GM12878 (cell line): ENCODE measurements around the gene PAIP2. TPM values are rescaled to one million over a fixed set of nuclear protein-coding genes. Genes with fewer than 3 reads are reported as not detected.
A peak's percentile ranks its signal among the peaks of the same experiment; 100 is the strongest.

Experiments used
- ATAC-seq: fragments of 200-7000 bp; cut with Tn5 transposase; 3 replicates; pipeline ENCODE4 v1.9.1; 2020; ENCODE audit warnings: mild to moderate bottlenecking, moderate library complexity
- BruUV-seq: library from RNA; stranded (reverse); fragments of 400-500 nt; replicated peaks from 2 replicates; lab custom pipeline; 2021; lab: Mats Ljungman, UMichigan
- CTCF ChIA-PET: fragments of 300-600 bp; sonication (Branson Sonifier 250); formaldehyde crosslinking; extraction: SDS; loops from one replicate; lab custom pipeline; 2021; ENCODE audit warnings: inconsistent platforms; lab: Yijun Ruan, JAX
- POLR2A ChIA-PET: fragments of 350-600 bp; formaldehyde crosslinking; extraction: SDS; loops from one replicate; lab custom pipeline; 2021; ENCODE audit warnings: inconsistent platforms; lab: Charles Lee
- RAD21 ChIA-PET: fragments of 300-600 bp; sonication (Branson Sonifier 250); formaldehyde crosslinking; loops from one replicate; lab custom pipeline; 2023; ENCODE audit warnings: antibody characterized with exemption; ENCODE audit not compliant: unreplicated experiment; lab: Charles Lee
- SMC1A ChIA-PET: fragments of 300-600 bp; sonication (Branson Sonifier 250); formaldehyde crosslinking; loops from one replicate; lab custom pipeline; 2023; ENCODE audit not compliant: unreplicated experiment, uncharacterized antibody; lab: Charles Lee
- DNase-seq: peaks from one replicate; pipeline ENCODE4 v3.0.0-alpha.2; 2011; ENCODE audit warnings: low read depth, low spot score
- FAIRE-seq: peaks from 3 replicates; lab custom pipeline; 2011; peaks lifted over from hg19 to GRCh38; lab: Jason Lieb, UNC
- H2AFZ ChIP-seq: 2 replicates; pipeline ENCODE4 v1.6.0; 2011; ENCODE audit warnings: low read depth, low read length, control low read depth; ENCODE audit not compliant: control insufficient read depth
- H3K27ac ChIP-seq: 2 replicates; pipeline ENCODE4 v1.5.1; 2011; ENCODE audit warnings: control low read depth; ENCODE audit not compliant: control insufficient read depth, insufficient read depth
- H3K27me3 ChIP-seq, 2 experiments: replicated peaks in 1 of 2; 2 replicates each; pipeline versions ENCODE4 v1.6.0 to v1.6.1; 2011; ENCODE audit warnings: low read length in 1 of 2; ENCODE audit not compliant: control insufficient read depth in 2 of 2, insufficient read depth in 2 of 2
- H3K36me3 ChIP-seq, 2 experiments: 2 replicates each; pipeline ENCODE4 v1.5.1; 2011; ENCODE audit warnings: low read length in 1 of 2; ENCODE audit not compliant: control insufficient read depth in 2 of 2, insufficient read depth in 2 of 2
- H3K4me1 ChIP-seq: 2 replicates; pipeline ENCODE4 v1.6.1; 2011; ENCODE audit warnings: mild to moderate bottlenecking, low read length, moderate library complexity, mixed read lengths; ENCODE audit not compliant: control insufficient read depth, insufficient read depth
- H3K4me2 ChIP-seq: 2 replicates; pipeline ENCODE4 v1.6.0; 2011; ENCODE audit warnings: control low read depth; ENCODE audit not compliant: control insufficient read depth, insufficient read depth
- H3K4me3 ChIP-seq: fragments of 200-600 bp; sonication (generic); 2 replicates; pipeline ENCODE4 v1.5.1; 2016
- H3K79me2 ChIP-seq: 2 replicates; pipeline ENCODE4 v1.6.0; 2011; ENCODE audit warnings: low read length; ENCODE audit not compliant: control insufficient read depth, insufficient read depth
- H3K9ac ChIP-seq: 2 replicates; pipeline ENCODE4 v1.8.0; 2011; ENCODE audit warnings: low read length, control low read depth, mixed read lengths; ENCODE audit not compliant: control insufficient read depth, insufficient read depth
- H3K9me3 ChIP-seq: replicated peaks from 3 replicates; pipeline ENCODE4 v1.5.1; 2011; ENCODE audit warnings: mild to moderate bottlenecking, low read length; ENCODE audit not compliant: control insufficient read depth, insufficient read depth
- H4K20me1 ChIP-seq: 2 replicates; pipeline ENCODE4 v1.6.0; 2011; ENCODE audit not compliant: control insufficient read depth, insufficient read depth
- ASH2L ChIP-seq: fragments of 300-600, 200-600 bp; sonication (generic); IDR thresholded peaks from 2 replicates; pipeline ENCODE4 v1.6.1; 2017; ENCODE audit warnings: low read depth, mild to moderate bottlenecking, borderline replicate concordance
- BACH1 ChIP-seq: fragments of 450-650 bp; IDR thresholded peaks from 2 replicates; pipeline ENCODE4 v1.6.1; 2017; ENCODE audit warnings: mild to moderate bottlenecking, borderline replicate concordance
- DPF2 ChIP-seq: fragments of 450-650 bp; IDR thresholded peaks from 2 replicates; pipeline ENCODE4 v1.6.1; 2017; ENCODE audit warnings: mild to moderate bottlenecking
- EZH2 ChIP-seq: IDR thresholded peaks from 2 replicates; pipeline ENCODE4 v1.6.1; 2012; ENCODE audit warnings: low read depth, mild to moderate bottlenecking, control low read depth, inconsistent platforms, low read length, borderline replicate concordance; ENCODE audit not compliant: control insufficient read depth
- IKZF1 ChIP-seq: fragments of 450-650 bp; conservative IDR thresholded peaks from 2 replicates; pipeline ENCODE4 v1.6.1; 2017; ENCODE audit warnings: antibody characterized with exemption, mild to moderate bottlenecking
- RAD21 ChIP-seq: IDR thresholded peaks from 2 replicates; pipeline ENCODE4 v1.6.1; 2011; ENCODE audit warnings: mild to moderate bottlenecking, low read depth, low read length, moderate library complexity; ENCODE audit not compliant: insufficient read depth
- RAD51 ChIP-seq: fragments of 450-650 bp; IDR thresholded peaks from 2 replicates; pipeline ENCODE4 v1.6.1; 2016; ENCODE audit warnings: moderate library complexity, mild to moderate bottlenecking, inconsistent platforms
- RB1 ChIP-seq: fragments of 450-650 bp; formaldehyde crosslinking; IDR thresholded peaks from 2 replicates; pipeline ENCODE4 v1.6.1; 2017; ENCODE audit warnings: mild to moderate bottlenecking, borderline replicate concordance
- ZBED1 ChIP-seq: IDR thresholded peaks from 2 replicates; pipeline ENCODE4 v1.6.1; 2016; ENCODE audit warnings: borderline replicate concordance
- ZNF592 ChIP-seq: fragments of 450-650 bp; IDR thresholded peaks from 2 replicates; pipeline ENCODE4 v1.6.1; 2017; ENCODE audit warnings: mild to moderate bottlenecking, moderate library complexity
- ZNF687 ChIP-seq: fragments of 450-650 bp; IDR thresholded peaks from 2 replicates; pipeline ENCODE4 v1.6.1; 2017; ENCODE audit warnings: mild to moderate bottlenecking, moderate library complexity
- WGBS: methylation state at CpG from one replicate; pipeline ENCODE4 v1.1.6; 2016; ENCODE audit warnings: low lambda C conversion rate; ENCODE audit not compliant: insufficient replicate concordance, insufficient coverage; ENCODE audit errors: missing lambda C conversion rate; 5-methylcytosine and 5-hydroxymethylcytosine counted together
- in situ Hi-C: fragments of 300-500 bp; cut with MboI; formaldehyde crosslinking; loops from 9 replicates; pipeline ENCODE4 v1.14.3; 2018; ENCODE audit warnings: mixed read lengths
- intact Hi-C: fragments of 100-400 bp; cut with micrococcal nuclease; formaldehyde crosslinking; loops from one replicate; pipeline ENCODE4 v1.14.2; 2022; ENCODE audit not compliant: unreplicated experiment
- polyA plus RNA-seq, 11 experiments: library from polyadenylated mRNA; depleted of rRNA in 4 of 11; unstranded in 6 of 11; stranded (reverse) in 5 of 11; fragments of >200 nt; fragmentation: Nextera tagmentation in 4 of 11; fragmentation: Illumina TruSeq in 1 of 11; extraction: Ambion mirVana in 4 of 11; extraction: Trizol in 1 of 11; gene quantifications; 1 replicate in 1 of 11; 2 replicates in 10 of 11; pipeline versions ENCODE4 v1.2.1 to v1.2.3, GENCODE V29; 2011 to 2016; ENCODE audit warnings: inconsistent platforms in 2 of 11, missing spikeins in 2 of 11, low read depth in 1 of 11
- total RNA-seq, 4 experiments: library from RNA; depleted of rRNA in 3 of 4; stranded (reverse); fragments of >200 nt in 3 of 4; fragmentation: Illumina TruSeq in 1 of 4; extraction: Trizol in 1 of 4; gene quantifications; 2 replicates each; pipeline versions ENCODE4 v1.2.1 to v1.2.3, GENCODE V29; 2013 to 2021
- TF ChIP-seq, protein P1 (sequence below), 3 experiments: IDR thresholded peaks in 2 of 3; conservative IDR thresholded peaks in 1 of 3; 2 replicates each; pipeline ENCODE4 v1.5.1; 2011; ENCODE audit warnings: low read depth in 3 of 3, low read length in 3 of 3, mild to moderate bottlenecking in 3 of 3, control low read depth in 2 of 3, moderate library complexity in 2 of 3, inconsistent platforms in 1 of 3, mixed read lengths in 1 of 3; ENCODE audit not compliant: control insufficient read depth in 2 of 3, insufficient read depth in 1 of 3; ENCODE audit errors: extremely low read depth in 1 of 3

Gene PAIP2
- total and polyA plus RNA-seq, 10 of the 15 experiments (the other 5 are each of a cell fraction or from before 2014, with no cell fraction given) = 49.9 to 154 (median 102) TPM

GRCh38 chr5:139394123-139394653 lies 52.5 kb downstream of the PAIP2 start:
- Histone ChIP-seq H3K4me1 (peaks cover 56% of the 10 kb centered on the region), H3K9ac (peak overlapping the region; percentile 97), H3K27me3 (no peaks in the 10 kb centered on the region), H3K4me3 (peak overlapping the region; percentile 87), H3K4me2 (peak overlapping the region; percentile 73), H3K9me3 (no peaks in the 10 kb centered on the region), H3K27ac (peak overlapping the region; percentile 90), H3K36me3 (peaks cover 0 to 7% of the 10 kb centered on the region in 2 experiments; a peak in 1 of 4 replicates), H3K79me2 (peaks cover 65% of the 10 kb centered on the region), H2AFZ (peak overlapping the region; percentile 68), H4K20me1 (no peaks in the 10 kb centered on the region)
- ATAC-seq = peak; percentile 1
- ChIA-PET CTCF (interaction anchor here (1.8 to 1.9 kb wide), 2 partner anchors 12 to 26 kb away, joined by 6 to 10 read pairs; no protein-coding TSS in a partner anchor), POLR2A (interaction anchor here (1.1 kb wide), 1 partner anchor 10 kb away, joined by 3 read pairs; the partner anchor contains the start of gene SPATA24), SMC1A (interaction anchor here (1.8 to 3.9 kb wide), 2 partner anchors 28 to 120 kb away, joined by 4 to 15 read pairs; no protein-coding TSS in a partner anchor), RAD21 (interaction anchor here (2.2 kb wide), 1 partner anchor 28 kb away, joined by 14 read pairs; no protein-coding TSS in a partner anchor)
- 47% methylated on average over 37 of the region's 62 CpGs for WGBS
- no peak for FAIRE-seq
- no peak for DNase-seq
- in situ Hi-C loops (no loop called here), intact Hi-C loops (loop anchor here (5.0 kb wide), 3 partner anchors 102 to 142 kb away; partner anchors contain the start of gene MATR3)
- no TSS peak for BruUV-seq
- TF ChIP-seq RAD21 (peak; percentile 39; the same call in 1 of the 2 replicates), ZNF592 (peak; percentile 49; the same call in 1 of the 2 replicates), DPF2 (0 out of 2 replicates have a peak, but pooled peaks have one; percentile 22), IKZF1 (peak; percentile 20; the same call in 1 of the 2 replicates), BACH1 (peak; percentile 33; the same call in 1 of the 2 replicates), ZBED1 (no peak), RB1 (peak; percentile 45; the same call in 1 of the 2 replicates), ASH2L (no peak), RAD51 (no peak), EZH2 (no peak), ZNF687 (peak; percentile 79)
- TF ChIP-seq, protein P1, sequence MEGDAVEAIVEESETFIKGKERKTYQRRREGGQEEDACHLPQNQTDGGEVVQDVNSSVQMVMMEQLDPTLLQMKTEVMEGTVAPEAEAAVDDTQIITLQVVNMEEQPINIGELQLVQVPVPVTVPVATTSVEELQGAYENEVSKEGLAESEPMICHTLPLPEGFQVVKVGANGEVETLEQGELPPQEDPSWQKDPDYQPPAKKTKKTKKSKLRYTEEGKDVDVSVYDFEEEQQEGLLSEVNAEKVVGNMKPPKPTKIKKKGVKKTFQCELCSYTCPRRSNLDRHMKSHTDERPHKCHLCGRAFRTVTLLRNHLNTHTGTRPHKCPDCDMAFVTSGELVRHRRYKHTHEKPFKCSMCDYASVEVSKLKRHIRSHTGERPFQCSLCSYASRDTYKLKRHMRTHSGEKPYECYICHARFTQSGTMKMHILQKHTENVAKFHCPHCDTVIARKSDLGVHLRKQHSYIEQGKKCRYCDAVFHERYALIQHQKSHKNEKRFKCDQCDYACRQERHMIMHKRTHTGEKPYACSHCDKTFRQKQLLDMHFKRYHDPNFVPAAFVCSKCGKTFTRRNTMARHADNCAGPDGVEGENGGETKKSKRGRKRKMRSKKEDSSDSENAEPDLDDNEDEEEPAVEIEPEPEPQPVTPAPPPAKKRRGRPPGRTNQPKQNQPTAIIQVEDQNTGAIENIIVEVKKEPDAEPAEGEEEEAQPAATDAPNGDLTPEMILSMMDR (IDR thresholded peaks at IDR 0.05 in 2 of 3, conservative IDR thresholded peaks at IDR 0.05 in 1 of 3; ENCODE audit: control insufficient read depth in 2 of 3, extremely low read depth in 1 of 3, insufficient read depth in 1 of 3, low read depth in 3 of 3, low read length in 3 of 3) = peak; percentile 50 to 72 (median 60)
